ENCODE measurements around the gene UBE2E3. TPM values are rescaled to one million over a fixed set of nuclear protein-coding genes. Genes with fewer than 3 reads are reported as not detected.

Gene UBE2E3
- total and polyA plus RNA-seq, 2 of the 4 experiments (the other 2 are of a cell fraction) = 106 to 114 TPM

DNA sequence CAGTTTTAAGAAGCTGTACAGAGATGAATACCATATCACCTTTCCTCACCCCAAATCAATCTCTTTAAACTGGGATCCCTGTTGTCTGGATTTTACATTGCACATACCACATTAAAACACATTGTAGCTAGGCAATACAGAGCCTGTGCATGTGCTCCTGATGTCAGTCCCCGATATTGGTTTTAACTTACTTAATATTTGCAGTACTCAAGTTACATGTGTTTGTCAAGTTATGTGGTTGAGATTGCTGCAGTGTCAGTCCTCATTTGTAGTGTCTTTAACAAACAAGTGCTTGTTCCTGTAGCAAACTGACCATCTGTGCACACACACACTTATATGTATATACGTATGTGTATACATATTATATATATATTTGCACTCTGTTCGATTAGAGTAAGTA, 10.4 kb upstream of the UBE2E3 start:
- no TSS peak for BruUV-seq (replicated peaks)
- Histone ChIP-seq H3K14ac (replicated peaks; ENCODE audit: low read depth, low read length) (no peak overlapping the region), H3K36me3 (ENCODE audit: control insufficient read depth, insufficient read depth, low read length) (no peaks in the 10 kb centered on the region), H3K56ac (ENCODE audit: extremely low read depth, insufficient read depth, low read length) (no peak overlapping the region), H4K20me1 (ENCODE audit: insufficient read depth, low read length) (no peaks in the 10 kb centered on the region), H3K9me3 (ENCODE audit: control insufficient read depth, insufficient read depth, low read length) (no peaks in the 10 kb centered on the region), H3K4ac (ENCODE audit: low read depth, low read length) (no peak overlapping the region), H3K18ac (ENCODE audit: low read depth, low read length) (no peak overlapping the region), H3K9ac (ENCODE audit: low read depth, low read length) (no peak overlapping the region), H2AK5ac (ENCODE audit: low read depth, low read length) (no peak overlapping the region), H2AFZ (replicated peaks; ENCODE audit: low read length, poor library complexity) (no peak overlapping the region), H3K9me1 (ENCODE audit: insufficient read depth, low read length) (no peaks in the 10 kb centered on the region; the same call in 1 of the 2 replicates), H3K79me1 (ENCODE audit: low read depth in 1 of 2, low read length in 2 of 2) (no peaks in the 10 kb centered on the region), H4K8ac (ENCODE audit: low read depth in 2 of 2, low read length in 2 of 2) (no peak overlapping the region), H3K4me2 (ENCODE audit: low read depth, low read length) (no peak overlapping the region), H2BK5ac (ENCODE audit: low read depth, low read length, poor library complexity, severe bottlenecking) (no peak overlapping the region), H3K27ac (ENCODE audit: insufficient read depth, low read length) (no peak overlapping the region), H2AK9ac (replicated peaks; ENCODE audit: low read depth, low read length, poor library complexity) (no peak overlapping the region), H2BK20ac (ENCODE audit: low read depth, low read length) (no peak overlapping the region), H3K4me3 (ENCODE audit: insufficient read depth, low read depth, low read length) (no peak overlapping the region), H2BK120ac (ENCODE audit: low read depth, low read length) (no peak overlapping the region), H3K4me1 (ENCODE audit: control insufficient read depth, insufficient read depth, low read length) (no peaks in the 10 kb centered on the region), H4K5ac (ENCODE audit: low read depth, low read length) (no peak overlapping the region), H4K91ac (ENCODE audit: insufficient read depth, low read depth, low read length) (no peak overlapping the region), H2BK15ac (ENCODE audit: low read depth, low read length) (no peak overlapping the region), H3K23ac (ENCODE audit: low read depth, low read length) (no peak overlapping the region), H3K27me3 (ENCODE audit: control insufficient read depth, insufficient read depth, low read length) (no peaks in the 10 kb centered on the region)
- ATAC-seq (ENCODE audit: low read depth) = no peak
- CTCF ChIA-PET = no interaction called here
- in situ Hi-C loops (cut with MboI; ENCODE audit: low sequenced_read_pairs) = no loop called here
- TF ChIP-seq, protein P1, sequence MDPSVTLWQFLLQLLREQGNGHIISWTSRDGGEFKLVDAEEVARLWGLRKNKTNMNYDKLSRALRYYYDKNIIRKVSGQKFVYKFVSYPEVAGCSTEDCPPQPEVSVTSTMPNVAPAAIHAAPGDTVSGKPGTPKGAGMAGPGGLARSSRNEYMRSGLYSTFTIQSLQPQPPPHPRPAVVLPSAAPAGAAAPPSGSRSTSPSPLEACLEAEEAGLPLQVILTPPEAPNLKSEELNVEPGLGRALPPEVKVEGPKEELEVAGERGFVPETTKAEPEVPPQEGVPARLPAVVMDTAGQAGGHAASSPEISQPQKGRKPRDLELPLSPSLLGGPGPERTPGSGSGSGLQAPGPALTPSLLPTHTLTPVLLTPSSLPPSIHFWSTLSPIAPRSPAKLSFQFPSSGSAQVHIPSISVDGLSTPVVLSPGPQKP (IDR thresholded peaks at IDR 0.05; ENCODE audit: borderline replicate concordance, low read depth, low read length) = no peak
- TF ChIP-seq POLR2A (IDR thresholded peaks at IDR 0.05; ENCODE audit: low read depth, low read length) = no peak
- no peak for TF ChIP-seq MAFK (IDR thresholded peaks at IDR 0.05; ENCODE audit: low read depth, low read length)
- no peak for TF ChIP-seq FOS (IDR thresholded peaks at IDR 0.05; ENCODE audit: low read depth, low read length)
- TF ChIP-seq MXI1 (IDR thresholded peaks at IDR 0.05; ENCODE audit: borderline replicate concordance, low read depth, low read length) = no peak
- TF ChIP-seq, protein P2, sequence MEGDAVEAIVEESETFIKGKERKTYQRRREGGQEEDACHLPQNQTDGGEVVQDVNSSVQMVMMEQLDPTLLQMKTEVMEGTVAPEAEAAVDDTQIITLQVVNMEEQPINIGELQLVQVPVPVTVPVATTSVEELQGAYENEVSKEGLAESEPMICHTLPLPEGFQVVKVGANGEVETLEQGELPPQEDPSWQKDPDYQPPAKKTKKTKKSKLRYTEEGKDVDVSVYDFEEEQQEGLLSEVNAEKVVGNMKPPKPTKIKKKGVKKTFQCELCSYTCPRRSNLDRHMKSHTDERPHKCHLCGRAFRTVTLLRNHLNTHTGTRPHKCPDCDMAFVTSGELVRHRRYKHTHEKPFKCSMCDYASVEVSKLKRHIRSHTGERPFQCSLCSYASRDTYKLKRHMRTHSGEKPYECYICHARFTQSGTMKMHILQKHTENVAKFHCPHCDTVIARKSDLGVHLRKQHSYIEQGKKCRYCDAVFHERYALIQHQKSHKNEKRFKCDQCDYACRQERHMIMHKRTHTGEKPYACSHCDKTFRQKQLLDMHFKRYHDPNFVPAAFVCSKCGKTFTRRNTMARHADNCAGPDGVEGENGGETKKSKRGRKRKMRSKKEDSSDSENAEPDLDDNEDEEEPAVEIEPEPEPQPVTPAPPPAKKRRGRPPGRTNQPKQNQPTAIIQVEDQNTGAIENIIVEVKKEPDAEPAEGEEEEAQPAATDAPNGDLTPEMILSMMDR (conservative IDR thresholded peaks at IDR 0.05; ENCODE audit: low read depth, low read length) = no peak
- no peak for TF ChIP-seq NFE2L2 (IDR thresholded peaks at IDR 0.05; ENCODE audit: low read depth, low read length)
- no peak for TF ChIP-seq RFX5 (IDR thresholded peaks at IDR 0.05; ENCODE audit: low read depth, low read length)
- TF ChIP-seq CEBPB (IDR thresholded peaks at IDR 0.05; ENCODE audit: low read depth, low read length) = no peak
- no peak for TF ChIP-seq RAD21 (IDR thresholded peaks at IDR 0.05; ENCODE audit: low read length)
- TF ChIP-seq BHLHE40 (IDR thresholded peaks at IDR 0.05; ENCODE audit: low read depth, low read length) = no peak
- no peak for TF ChIP-seq SMC3 (IDR thresholded peaks at IDR 0.05; ENCODE audit: low read depth, low read length)
- no peak for TF ChIP-seq CHD1 (IDR thresholded peaks at IDR 0.05; ENCODE audit: low read depth, low read length)
- TF ChIP-seq, protein P3, sequence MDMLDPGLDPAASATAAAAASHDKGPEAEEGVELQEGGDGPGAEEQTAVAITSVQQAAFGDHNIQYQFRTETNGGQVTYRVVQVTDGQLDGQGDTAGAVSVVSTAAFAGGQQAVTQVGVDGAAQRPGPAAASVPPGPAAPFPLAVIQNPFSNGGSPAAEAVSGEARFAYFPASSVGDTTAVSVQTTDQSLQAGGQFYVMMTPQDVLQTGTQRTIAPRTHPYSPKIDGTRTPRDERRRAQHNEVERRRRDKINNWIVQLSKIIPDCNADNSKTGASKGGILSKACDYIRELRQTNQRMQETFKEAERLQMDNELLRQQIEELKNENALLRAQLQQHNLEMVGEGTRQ (IDR thresholded peaks at IDR 0.05; ENCODE audit: low read depth, low read length) = no peak
- TF ChIP-seq MAZ (IDR thresholded peaks at IDR 0.05; ENCODE audit: borderline replicate concordance, low read depth, low read length) = no peak
- dilution Hi-C loops (cut with HindIII; ENCODE audit: low sequenced_read_pairs, unreplicated experiment) = no loop called here
- intact Hi-C loops (cut with micrococcal nuclease) = no loop called here
- POLR2A ChIA-PET (ENCODE audit: unreplicated experiment) = interaction anchor here (0.6 kb wide), 1 partner anchor 13 kb away, joined by 3 read pairs; no protein-coding TSS in a partner anchor
- DNase-seq = no peak
- WGBS, 2 experiments (ENCODE audit: extremely low coverage in 2 of 2, insufficient read length in 1 of 2) = no CpG with 5 or more reads among the region's 3 CpGs
